ENCODE results near the gene C1orf115.

C1orf115 gene

DNA sequence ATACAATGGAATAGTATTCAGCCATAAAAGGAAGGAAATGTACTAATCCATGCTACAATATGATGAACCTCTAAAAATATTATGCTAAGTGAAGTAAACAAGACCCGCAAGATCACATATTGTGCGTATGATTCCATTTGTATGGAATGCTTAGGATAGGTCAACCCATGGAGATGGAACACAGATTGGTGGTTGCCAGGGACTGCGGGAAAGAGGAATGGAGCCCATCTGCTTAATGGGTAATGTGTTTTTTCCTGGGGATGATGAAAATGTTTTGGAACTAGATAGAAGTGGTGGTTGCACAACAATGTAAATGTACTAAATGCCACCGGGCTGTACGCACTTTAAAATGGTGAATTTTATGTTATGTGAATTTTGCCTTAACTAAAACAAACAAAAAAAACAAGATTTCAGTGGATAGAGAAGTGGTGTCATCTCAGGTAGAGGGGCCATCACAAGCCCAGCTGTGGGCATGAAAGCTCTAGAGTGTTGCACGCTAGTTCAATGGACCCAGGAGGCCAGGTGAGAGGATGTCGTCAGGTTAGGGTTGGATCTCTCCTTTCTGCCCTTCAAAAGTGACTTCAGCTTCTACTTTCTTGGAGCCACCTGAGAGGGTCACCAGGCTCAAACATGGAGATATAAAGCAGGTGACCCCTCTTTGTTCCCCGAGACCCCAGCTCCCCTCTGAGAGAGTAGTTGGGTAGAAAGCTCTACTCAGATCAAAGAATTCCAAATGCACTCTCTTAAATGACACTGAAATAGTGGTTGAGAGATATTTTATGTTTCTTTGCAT, 2.5 kb downstream of the C1orf115 start:
- DNase-seq (ENCODE audit: low read depth) = no peak
- no peak overlapping the region for H3K4me3 ChIP-seq (ENCODE audit: low read length)
- TF ChIP-seq, protein P1, sequence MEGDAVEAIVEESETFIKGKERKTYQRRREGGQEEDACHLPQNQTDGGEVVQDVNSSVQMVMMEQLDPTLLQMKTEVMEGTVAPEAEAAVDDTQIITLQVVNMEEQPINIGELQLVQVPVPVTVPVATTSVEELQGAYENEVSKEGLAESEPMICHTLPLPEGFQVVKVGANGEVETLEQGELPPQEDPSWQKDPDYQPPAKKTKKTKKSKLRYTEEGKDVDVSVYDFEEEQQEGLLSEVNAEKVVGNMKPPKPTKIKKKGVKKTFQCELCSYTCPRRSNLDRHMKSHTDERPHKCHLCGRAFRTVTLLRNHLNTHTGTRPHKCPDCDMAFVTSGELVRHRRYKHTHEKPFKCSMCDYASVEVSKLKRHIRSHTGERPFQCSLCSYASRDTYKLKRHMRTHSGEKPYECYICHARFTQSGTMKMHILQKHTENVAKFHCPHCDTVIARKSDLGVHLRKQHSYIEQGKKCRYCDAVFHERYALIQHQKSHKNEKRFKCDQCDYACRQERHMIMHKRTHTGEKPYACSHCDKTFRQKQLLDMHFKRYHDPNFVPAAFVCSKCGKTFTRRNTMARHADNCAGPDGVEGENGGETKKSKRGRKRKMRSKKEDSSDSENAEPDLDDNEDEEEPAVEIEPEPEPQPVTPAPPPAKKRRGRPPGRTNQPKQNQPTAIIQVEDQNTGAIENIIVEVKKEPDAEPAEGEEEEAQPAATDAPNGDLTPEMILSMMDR (conservative IDR thresholded peaks at IDR 0.05; ENCODE audit: low read depth, low read length) = no peak

DNA sequence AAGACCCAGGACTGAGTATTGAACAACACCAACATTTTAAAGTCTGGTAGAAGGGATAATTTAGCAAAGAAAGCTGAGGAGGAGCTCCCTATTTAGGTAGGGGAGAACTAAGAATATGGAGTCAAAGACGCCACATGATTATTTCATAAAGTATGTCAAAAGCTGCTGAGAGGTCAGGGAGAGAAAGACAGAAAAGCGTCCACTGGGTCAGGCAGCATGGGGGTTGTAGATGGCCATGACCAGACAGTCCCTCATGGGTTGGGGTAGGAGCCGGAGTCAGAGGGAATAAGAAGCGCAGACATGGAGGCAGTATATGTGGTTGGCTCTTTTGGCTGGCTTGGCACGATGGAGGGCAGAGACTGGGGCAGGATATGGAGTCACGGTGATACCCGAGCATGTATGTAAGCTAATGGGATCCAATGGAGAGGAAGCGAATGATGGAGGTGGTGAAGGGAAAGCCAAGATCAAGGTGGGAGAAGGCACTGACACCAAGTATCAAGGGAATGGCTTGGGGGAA, 4.8 kb downstream of the C1orf115 start:
- TF ChIP-seq, protein P1 (conservative IDR thresholded peaks at IDR 0.05; ENCODE audit: low read depth, low read length) = no peak
- H3K4me3 ChIP-seq (ENCODE audit: low read length) = no peak overlapping the region
- no peak for DNase-seq (ENCODE audit: low read depth)

DNA sequence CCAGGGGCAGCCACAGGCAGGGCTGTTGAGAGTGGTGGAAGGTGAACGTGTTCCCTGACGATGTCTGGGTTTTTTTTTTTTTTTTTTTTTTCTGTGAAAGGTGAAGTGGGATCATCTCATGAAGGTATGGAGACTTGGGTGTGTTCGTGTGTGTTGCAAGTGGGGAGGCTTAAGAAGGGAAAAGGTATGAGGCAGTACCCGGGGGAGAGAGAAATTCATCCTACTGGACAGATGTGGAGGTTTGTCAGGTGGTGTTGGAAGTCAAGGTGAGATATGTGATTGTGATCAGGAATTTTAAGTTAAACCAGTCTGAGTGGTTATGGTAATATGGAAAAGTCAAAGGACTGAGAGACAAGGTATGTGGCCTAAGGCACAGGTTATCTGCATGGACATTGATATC, 5.3 kb downstream of the C1orf115 start:
- no peak for DNase-seq (ENCODE audit: low read depth)
- TF ChIP-seq, protein P1 (conservative IDR thresholded peaks at IDR 0.05; ENCODE audit: low read depth, low read length) = no peak
- H3K4me3 ChIP-seq (ENCODE audit: low read length) = no peak overlapping the region

DNA sequence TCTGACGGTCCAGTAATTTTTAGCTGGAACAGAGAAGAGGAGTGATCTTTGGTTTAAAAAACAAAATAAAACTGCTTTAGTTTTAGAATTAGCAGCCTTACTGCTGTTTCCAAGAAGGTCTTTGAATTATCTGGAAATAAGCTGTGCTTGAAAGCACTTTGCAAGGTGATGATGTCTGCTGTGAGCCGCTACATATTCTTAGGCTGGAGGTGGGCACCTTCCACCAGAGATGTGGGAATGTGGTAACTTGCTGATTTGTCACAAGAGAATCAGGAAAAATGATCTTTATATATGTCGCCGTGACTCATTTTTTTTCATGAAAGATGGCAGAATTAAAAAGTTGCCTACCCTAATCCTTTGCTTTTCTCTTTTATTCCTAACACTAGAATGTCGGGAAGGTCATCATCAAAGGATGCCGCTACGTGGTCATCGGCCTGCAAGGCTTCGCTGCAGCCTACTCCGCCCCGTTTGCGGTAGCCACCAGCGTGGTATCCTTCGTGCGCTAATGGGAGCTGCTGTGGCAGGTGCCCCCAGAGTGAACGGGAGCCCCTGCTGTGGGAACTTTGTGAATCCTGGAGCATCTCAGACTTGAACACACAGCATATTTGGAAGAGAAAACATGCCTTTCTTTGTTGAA, 6.2 kb downstream of the C1orf115 start:
- no peak overlapping the region for H3K4me3 ChIP-seq (ENCODE audit: low read length)
- TF ChIP-seq, protein P1 (conservative IDR thresholded peaks at IDR 0.05; ENCODE audit: low read depth, low read length) = no peak
- no peak for DNase-seq (ENCODE audit: low read depth)

DNA sequence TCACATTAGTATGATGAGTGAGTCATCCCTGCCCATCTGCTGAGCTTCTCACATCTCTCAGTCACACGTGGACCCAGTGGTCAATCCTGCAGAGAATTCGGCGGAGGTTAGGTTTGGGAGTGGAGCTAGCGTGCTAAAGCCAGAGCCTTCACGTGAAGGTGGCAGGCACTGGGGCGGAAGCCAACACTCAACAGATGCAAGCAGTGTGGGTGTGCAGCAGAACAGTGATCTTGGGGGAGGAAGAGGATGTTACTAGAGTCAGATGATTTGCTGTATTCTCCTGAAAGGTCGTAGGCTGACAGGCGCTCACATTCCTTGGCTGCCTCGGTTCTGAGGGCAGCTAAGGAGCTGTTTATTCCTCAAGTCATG, 6.7 kb downstream of the C1orf115 start:
- TF ChIP-seq, protein P1 (conservative IDR thresholded peaks at IDR 0.05; ENCODE audit: low read depth, low read length) = no peak
- no peak overlapping the region for H3K4me3 ChIP-seq (ENCODE audit: low read length)
- DNase-seq (ENCODE audit: low read depth) = no peak

DNA sequence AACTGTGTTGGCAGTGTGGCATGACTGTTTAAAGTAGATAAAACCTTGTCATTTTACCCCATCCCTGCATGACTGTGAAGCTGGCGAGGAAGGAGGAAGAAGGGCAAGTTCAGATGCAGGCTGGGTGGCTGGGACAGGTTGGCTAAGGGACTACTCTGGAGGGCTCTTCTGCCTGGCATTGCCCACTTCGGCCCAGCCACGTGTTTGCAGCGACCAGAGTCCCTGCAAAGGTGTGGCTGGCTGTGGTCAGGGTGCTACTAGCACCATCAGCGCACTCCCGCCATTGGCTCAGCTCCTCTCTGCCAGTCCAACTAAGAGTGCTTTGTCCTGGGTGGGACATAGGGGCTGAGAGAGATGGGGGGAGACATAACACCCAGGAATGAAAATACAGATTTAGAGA, 7.2 kb downstream of the C1orf115 start:
- TF ChIP-seq, protein P1 (conservative IDR thresholded peaks at IDR 0.05; ENCODE audit: low read depth, low read length) = no peak
- H3K4me3 ChIP-seq (ENCODE audit: low read length) = no peak overlapping the region
- DNase-seq (ENCODE audit: low read depth) = no peak

DNA sequence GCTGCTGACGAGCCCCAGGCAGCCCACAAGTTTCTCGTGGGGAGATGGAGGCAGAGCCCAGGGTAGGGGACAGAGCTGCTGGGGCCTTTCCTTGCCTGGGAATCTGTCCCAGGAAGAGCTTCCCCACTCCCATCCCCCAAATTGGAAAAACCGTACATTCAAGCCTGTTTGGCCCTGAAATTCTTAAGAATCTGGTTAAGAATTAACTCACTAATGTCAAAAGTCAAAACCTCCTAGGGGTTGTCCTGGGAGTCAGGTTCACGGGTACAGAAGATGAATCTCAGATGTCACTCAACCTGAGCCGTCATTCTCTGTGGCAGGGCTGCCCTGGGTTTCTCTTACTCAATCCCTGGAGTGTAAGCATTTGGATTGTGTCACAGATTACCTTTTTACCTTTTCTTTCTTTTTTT, 8.4 kb downstream of the C1orf115 start:
- no peak overlapping the region for H3K4me3 ChIP-seq (ENCODE audit: low read length)
- TF ChIP-seq, protein P1 (conservative IDR thresholded peaks at IDR 0.05; ENCODE audit: low read depth, low read length) = no peak
- DNase-seq (ENCODE audit: low read depth) = no peak
